Iris pigment epithelial cell (primary cell): ENCODE measurements around the gene IFNK.
"Not testable (repeated sequence)": the region's sequence is repeated elsewhere in the genome, so short reads cannot be mapped to it uniquely, and the experiment has no call there.

Experiments used
- DNase-seq: peaks from one replicate; pipeline ENCODE4 v3.0.0-alpha.2; 2011; ENCODE audit warnings: low read depth

Gene IFNK

DNA sequence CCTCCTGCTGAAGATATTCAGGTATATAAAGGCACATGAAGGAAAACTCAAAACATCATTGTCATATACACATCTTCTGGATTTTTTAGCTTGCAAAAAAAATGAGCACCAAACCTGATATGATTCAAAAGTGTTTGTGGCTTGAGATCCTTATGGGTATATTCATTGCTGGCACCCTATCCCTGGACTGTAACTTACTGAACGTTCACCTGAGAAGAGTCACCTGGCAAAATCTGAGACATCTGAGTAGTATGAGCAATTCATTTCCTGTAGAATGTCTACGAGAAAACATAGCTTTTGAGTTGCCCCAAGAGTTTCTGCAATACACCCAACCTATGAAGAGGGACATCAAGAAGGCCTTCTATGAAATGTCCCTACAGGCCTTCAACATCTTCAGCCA lies at the start of gene IFNK:
Gene IFNK, plus strand, starts transcription at position 55 of the 400 bp plus-strand sequence. Its CDS starts 47 bp downstream, at position 102.
- no peak for DNase-seq

GRCh38 chr9:27474305-27474704 lies 49.8 kb upstream of the IFNK start:
- DNase-seq: no peak

GRCh38 chr9:27475057-27475595 lies 49.0 kb upstream of the IFNK start:
- DNase-seq: no peak

- no peak for DNase-seq
Observed at GRCh38 chr9:27476870-27477515, 47.1 kb upstream of the IFNK start.

DNA sequence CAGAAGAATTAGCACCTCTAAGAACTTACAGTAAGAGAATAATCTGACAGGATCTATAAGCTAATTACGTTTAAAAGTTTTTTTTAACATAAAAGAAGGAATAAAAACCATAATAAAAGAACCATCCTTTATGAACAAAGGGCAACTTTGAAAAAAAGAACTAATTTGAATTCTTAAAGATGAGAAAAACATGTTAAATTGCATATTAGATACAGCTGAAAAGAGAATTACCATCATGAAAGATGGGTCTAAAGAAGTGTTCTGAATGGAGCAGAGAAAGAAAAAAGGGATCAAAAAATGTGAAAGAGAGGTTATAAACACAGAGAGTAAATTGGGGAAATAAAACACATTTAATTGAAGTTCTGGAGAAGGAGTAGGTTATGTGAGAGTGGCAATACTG lies 45.8 kb upstream of the IFNK start:
- no peak for DNase-seq

GRCh38 chr9:27482709-27483108 lies 41.4 kb upstream of the IFNK start:
- no peak for DNase-seq

DNA sequence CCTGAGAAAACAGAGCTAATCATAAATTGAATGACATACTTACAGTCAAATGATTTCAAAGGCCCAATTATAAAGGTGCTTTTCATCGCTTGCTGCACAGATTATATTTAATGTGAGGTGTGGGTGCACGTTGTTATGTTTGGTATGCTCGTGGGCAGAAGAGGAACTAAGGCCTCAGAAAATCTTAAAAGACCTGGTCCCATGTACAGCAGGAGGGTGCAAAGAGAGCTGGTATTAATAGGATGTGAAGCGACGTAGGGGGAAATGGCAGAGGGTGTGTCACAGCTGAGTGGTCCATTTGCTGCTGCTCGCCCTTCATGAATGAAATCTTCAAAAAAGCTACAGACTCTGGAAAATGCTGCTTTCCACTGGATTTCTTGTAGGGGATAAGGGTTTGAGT lies 40.5 kb upstream of the IFNK start:
- DNase-seq: no peak

- no peak for DNase-seq
Observed at GRCh38 chr9:27485158-27485557, 38.9 kb upstream of the IFNK start.

GRCh38 chr9:27487128-27487640 lies 36.9 kb upstream of the IFNK start:
- peak; percentile 26 for DNase-seq

DNA sequence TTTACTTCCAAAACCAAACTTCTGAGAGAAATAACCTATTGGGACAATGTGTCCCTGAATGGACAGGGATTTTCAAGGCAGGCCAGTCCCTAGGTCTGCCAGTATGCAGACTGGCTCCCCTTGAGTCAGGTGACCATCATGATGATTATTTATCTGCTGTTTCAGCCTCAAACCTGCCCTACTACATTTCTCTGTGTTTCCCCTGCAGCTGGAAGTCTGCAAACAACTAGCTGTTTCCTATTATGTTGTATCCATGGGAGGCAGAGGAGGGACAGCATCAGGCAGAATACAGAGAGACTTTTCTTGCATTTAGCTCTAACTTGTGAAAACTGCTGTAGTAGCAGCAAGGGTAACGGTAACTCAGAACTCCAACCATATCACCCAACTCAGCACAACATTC lies 36.2 kb upstream of the IFNK start:
- DNase-seq: no peak

- no peak for DNase-seq
Observed at GRCh38 chr9:27489087-27489876, 34.8 kb upstream of the IFNK start.

DNA sequence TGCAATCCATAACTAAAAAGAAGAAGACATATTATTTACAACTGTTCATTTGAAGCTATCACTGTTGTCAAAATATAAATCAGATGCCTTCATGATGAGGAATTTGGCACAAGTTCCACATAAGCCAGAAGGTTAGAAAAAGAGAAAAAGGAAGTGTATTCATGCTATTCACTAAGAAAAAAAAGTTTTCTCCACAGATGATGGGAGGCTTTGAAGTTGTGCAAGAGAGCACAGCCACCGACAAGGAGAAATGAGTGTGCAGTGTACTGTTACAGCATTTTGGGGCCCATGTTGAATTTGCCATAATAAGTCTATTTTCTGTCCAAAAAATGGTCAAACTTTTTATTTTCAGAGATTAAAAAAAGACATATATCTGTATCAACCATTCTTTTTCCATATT lies 32.9 kb upstream of the IFNK start:
- peak; percentile 74 for DNase-seq

DNA sequence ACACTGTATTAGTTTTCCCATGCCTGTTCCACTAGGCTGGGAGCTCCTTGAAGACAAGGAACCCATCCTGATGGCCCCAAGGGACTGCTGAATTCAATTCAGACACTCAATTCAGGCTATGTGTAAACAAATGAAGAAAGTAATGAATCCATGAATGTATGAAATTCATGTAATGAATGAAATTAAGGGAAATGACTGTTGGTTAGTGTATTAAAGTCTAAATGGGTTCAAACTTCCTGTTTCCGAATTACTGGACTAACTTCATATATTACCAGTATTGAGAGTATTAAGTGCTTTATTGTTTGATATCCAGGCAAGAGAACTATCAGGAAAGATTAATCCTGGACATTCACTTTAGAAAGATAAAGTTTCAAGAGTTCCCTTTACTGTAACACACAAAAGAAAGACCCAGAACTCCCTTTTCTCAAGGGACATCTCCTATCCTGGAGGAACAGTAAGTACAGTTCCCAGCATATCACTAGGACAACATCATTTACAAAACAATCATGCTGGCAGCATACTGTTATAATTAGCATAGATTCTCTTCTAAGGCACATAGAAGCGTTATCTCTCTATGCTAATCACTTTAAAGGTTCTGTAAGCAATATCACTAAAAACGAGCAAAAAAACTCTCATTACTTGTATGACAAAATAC lies 28.5 kb upstream of the IFNK start:
- DNase-seq: no peak

DNA sequence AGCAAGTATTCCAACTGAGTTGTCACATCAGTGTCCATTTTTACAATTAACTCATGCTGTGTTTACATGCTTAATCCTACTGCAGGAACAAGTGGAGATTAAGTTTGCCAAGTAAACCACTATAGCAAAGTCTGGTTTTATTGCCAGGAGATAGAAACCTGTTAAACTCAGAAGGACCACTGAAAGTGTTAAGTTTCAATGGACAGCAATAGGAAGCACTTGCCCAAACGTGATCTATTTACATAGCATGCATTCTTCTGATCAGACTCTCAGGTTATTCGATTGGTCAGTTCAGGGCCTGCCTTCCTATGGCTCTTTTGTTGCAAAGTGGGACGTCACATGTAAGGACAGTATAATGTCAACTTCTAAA lies 28.0 kb upstream of the IFNK start:
- no peak for DNase-seq

GRCh38 chr9:27497883-27498417 lies 26.1 kb upstream of the IFNK start:
- DNase-seq: no peak

DNA sequence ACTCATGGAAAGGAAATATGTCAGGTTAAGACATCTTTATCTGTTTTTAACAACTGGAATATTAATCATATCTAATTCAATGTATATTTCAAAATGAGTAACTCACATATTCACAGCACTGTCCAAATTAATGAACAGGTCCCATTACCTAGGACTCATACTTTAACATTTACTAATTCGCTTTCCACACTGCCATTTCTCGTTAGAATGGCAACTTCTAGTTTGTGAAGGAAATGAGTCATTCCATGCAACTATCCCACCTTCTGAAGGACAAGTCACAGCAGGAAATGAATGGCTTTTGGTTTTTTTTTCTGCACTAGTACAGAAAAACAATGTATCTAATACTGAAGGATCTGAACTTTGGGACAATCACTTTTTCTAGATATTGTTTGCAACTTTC lies 24.6 kb upstream of the IFNK start:
- peak; percentile 52 for DNase-seq

DNA sequence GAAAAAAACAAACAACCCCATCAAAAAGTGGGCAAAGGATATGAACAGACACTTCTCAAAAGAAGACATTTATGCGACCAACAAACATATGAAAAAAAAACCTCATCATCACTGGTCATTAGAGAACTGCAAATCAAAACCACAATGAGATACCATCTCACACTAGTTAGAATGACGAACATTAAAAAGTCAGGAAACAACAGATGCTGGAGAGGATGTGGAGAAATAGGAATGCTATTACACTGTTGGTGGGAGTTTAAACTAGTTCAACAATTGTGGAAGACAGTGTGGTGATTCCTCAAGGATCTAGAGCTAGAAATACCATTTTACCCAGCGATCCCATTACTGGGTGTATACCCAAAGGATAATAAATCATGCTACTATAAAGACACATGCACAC lies 23.2 kb upstream of the IFNK start:
- DNase-seq: not testable (repeated sequence)

DNA sequence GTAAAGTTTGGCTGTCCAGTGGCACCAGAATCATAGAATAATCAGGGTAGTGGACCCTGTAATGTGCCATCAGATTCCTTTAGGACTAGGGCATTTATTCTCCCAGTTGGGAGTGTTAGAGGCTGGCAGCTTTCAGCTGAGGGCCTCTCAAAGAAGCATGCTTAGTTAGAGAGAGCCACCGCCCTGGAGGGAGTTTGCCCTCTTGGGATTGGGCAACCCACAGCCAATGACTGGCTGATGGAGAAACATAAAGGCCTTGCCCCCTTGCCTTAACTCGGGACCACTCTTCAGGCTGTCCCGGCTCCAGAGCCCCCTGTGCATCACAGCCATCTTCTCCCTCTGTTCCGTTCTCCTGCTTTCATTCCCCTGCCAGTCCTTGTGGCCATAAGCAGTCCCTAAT lies 20.5 kb upstream of the IFNK start:
- DNase-seq: no peak

GRCh38 chr9:27504259-27504658 lies 19.8 kb upstream of the IFNK start:
- no peak for DNase-seq

GRCh38 chr9:27505744-27506161 lies 18.3 kb upstream of the IFNK start:
- no peak for DNase-seq

DNA sequence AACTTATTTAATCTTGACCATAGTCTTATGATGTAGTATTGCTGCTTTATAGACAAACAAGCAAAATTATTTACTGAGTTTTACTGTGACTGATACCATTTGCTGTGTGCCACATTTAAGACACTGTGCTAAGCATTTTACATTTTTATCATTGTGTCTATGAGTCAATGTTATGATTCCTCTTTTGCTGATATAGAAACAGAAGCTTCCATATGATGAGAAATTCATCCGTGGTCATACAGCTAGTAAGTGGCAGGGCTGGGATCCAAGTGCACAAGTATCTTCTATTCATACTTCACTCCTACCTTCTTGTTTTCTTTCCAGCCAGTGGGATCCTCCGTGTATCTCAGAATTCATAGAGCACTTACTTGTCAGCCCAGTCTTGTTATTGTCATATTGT lies 17.1 kb upstream of the IFNK start:
- no peak for DNase-seq

GRCh38 chr9:27510780-27511179 lies 13.3 kb upstream of the IFNK start:
- no peak for DNase-seq

DNA sequence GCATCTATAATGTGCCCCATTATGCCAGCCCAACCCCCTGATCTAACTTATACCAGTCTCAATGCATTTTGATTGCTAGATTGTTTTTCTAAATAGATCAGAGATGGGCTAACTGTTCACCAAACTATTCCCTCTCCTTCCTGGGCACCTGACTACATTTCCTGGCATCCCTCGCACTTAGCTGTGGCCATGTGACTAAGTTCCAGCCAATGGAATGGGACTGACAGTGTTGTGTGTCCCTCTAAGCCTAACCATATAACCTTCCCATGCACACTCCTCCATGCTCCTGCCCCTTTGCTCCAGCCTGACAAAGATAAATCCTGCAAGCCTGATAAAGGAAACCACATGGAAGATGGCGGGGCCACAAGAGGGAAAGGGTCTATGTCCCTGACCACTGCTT lies 12.3 kb upstream of the IFNK start:
- no peak for DNase-seq
